NB4 (cell line): Measurements from ENCODE around the gene CCNY.

Source experiments
- MAX ChIP-seq: IDR thresholded peaks from 2 replicates; pipeline ENCODE4 v1.6.1; 2011; ENCODE audit warnings: low read depth, low read length
- MYC ChIP-seq: IDR thresholded peaks from 2 replicates; pipeline ENCODE4 v1.6.1; 2011; ENCODE audit warnings: low read depth, low read length
- POLR2A ChIP-seq: IDR thresholded peaks from 2 replicates; pipeline ENCODE4 v1.6.1; 2011; ENCODE audit warnings: mild to moderate bottlenecking; ENCODE audit not compliant: insufficient read length; ENCODE audit errors: extremely low read depth
- TF ChIP-seq, protein P1 (sequence below): IDR thresholded peaks from one replicate; pipeline ENCODE4 v1.5.1; 2012; ENCODE audit warnings: low read depth, low read length

- TF ChIP-seq, protein P1, sequence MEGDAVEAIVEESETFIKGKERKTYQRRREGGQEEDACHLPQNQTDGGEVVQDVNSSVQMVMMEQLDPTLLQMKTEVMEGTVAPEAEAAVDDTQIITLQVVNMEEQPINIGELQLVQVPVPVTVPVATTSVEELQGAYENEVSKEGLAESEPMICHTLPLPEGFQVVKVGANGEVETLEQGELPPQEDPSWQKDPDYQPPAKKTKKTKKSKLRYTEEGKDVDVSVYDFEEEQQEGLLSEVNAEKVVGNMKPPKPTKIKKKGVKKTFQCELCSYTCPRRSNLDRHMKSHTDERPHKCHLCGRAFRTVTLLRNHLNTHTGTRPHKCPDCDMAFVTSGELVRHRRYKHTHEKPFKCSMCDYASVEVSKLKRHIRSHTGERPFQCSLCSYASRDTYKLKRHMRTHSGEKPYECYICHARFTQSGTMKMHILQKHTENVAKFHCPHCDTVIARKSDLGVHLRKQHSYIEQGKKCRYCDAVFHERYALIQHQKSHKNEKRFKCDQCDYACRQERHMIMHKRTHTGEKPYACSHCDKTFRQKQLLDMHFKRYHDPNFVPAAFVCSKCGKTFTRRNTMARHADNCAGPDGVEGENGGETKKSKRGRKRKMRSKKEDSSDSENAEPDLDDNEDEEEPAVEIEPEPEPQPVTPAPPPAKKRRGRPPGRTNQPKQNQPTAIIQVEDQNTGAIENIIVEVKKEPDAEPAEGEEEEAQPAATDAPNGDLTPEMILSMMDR = no peak
- no peak for TF ChIP-seq POLR2A
- no peak for TF ChIP-seq MAX
- TF ChIP-seq MYC = no peak
Measured at GRCh38 chr10:35390843-35391152, 54.5 kb downstream of the CCNY start.
